GM18519 (cell line): ENCODE measurements around the gene UBE2D2.

Source experiments
- ATAC-seq: cut with Tn5 transposase; IDR thresholded peaks from one replicate; pipeline ENCODE4 v1.9.1; 2021; ENCODE audit warnings: mild to moderate bottlenecking, moderate library complexity; ENCODE audit not compliant: unreplicated experiment, low FRiP score

The UBE2D2 gene

GRCh38 chr5:139645430-139645871 is 84.3 kb downstream of the UBE2D2 start:
- no peak for ATAC-seq

- ATAC-seq = no peak
Observed at GRCh38 chr5:139646111-139646510, 85.0 kb downstream of the UBE2D2 start.

DNA sequence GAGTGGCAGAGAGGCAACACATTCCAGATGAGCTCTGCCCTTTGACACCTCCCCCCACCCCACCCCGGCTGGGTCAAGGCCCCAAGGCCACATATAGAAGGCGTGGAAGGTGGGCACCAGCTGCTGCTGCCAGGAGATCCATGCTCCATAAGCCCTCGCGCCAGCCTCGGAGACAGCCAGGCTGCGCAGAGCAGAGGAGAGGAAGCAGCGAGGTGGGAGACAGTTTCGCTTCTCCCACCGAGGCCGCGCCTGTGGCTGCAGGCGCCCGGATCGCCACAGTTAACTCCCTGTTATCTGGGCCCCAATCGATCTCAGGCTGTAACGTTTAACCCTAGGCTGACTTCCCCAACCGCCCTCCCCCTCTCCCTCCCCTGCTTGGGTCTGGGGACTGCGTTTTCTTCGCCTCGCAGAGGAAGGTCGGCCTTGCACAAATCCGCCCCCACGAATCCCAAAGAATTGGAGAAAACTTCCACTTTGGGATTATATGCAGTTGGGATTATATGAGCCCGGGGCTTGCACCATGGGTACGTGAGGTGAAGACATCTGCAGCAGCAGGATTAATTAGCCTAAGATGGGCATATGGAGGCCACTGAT is 85.9 kb downstream of the UBE2D2 start:
- ATAC-seq = no peak

- no peak for ATAC-seq
Observed at GRCh38 chr5:139647506-139648204, 86.5 kb downstream of the UBE2D2 start.

GRCh38 chr5:139648205-139649081 is 87.3 kb downstream of the UBE2D2 start, which contains the start of gene CXXC5:
CXXC5 (plus strand) TSS chr5:139648349; CDS start chr5:139680524, 32,175 bp downstream.
- ATAC-seq = no peak

DNA sequence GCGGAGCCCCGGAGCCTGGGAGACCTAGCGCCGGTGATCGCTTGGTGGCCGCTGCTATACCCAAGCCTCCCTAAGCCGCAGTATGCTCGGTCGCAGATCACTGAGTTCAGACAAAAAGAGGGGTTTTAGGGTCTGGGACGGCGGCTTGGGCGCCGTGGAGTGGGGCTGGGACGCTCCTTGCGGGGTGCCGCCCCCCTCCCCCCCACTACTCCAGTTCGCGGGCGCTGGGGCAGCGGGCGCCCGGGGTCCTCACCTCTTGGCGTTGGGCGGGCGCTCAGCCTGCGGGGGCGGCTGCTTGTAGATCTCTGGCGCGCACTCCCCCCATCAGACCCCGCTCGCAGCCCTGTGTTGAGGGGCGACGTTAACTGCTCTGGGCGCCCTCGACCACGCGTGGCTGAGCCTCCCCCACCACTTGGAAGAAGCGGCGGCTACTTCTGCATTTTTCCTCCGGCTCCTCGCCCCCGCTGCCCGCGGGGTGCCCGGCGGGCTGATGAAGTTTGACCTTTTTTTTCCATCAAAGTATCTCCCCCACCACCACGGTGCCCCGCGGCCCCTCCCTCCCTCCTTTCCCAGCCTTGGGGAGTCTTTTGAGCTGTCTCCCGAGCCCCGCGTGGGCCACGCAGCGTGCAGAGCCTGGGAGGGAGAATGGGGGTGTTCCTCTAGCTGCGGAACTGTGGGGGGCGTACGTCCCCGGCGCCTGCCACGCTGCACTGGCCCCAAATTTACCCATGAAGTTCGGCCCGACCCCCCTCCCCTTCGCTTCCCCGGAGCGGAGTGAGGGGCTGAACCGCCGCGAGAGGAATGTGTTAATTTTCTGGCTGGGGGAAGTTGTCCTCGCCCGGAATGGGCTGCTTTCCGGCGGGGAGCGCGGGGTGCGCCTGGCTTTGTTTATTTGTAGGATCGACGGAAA is 88.2 kb downstream of the UBE2D2 start:
- no peak for ATAC-seq

DNA sequence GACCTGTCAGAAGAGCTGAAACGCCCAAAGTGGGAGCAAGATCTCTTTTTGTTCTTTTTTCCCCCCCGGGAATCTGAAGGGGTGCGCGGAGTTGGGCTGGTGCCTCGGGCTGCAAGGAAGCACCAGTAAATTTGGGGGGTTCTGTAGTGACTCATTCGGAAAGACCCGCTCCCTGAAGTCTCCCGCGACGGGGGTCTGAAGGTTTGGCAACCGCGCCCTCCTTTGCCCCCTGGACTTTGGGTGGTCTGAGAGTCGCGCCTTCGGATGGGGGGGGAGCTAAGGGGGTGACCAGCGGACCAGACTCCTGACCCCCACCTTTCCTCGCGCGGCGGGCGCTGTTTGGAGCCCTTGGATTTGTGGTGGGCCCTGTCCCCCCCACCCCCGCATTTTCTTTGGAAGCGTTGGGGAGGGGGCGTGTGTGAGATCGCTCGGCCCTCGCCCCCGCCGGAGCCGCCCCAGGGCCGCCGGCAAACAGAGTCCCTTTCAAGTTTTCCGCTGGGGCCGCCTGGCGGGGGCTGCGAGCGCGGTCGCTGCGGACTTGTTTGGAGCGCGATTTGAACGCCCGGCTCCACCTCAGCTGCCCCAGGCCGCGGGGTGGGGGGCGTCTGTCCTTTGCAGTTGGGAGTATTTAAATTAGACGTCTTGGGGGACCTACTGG is 89.0 kb downstream of the UBE2D2 start:
- no peak for ATAC-seq

- no peak for ATAC-seq
Observed at GRCh38 chr5:139650689-139651042, 89.5 kb downstream of the UBE2D2 start.

DNA sequence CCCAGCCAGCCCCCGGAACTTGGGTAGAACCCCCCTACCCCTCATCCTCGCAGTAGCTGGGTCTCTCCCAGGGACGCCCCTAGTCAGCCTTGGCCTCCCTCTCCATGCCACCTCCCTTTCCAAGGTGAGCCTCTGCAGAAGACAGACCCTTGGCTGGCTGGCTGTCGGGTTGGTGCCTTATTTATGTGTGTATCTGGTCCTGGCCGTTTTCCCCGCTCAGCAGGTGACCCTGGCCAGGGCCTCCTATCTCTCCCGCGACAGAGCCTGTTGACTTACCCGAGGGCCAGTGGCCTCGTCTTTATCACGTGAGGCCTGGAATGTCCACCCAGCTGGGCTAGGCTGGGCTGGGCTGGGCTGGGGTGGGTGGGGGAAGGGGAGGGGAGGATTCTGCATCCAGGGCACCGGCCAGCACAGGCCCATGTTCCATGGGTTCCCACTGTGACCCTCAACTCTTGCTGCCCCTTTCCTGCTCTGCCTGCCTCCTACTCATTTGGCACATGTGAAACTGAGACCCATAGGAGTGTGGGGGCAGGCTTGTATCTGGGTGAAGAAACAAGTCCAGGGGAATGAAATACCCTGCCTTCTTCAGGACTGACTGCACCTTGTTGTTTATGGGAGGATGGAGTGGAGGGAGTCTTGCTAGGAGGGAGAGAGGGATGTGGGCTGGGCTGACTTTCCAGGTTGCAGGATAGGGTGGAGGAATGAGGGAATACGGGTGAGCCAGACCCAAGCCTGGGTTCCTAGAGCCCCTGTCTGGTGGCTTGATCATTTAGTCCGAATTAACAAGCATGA is 90.1 kb downstream of the UBE2D2 start:
- ATAC-seq = no peak

- peak; percentile 29 for ATAC-seq
Observed at GRCh38 chr5:139651853-139652787, 91.0 kb downstream of the UBE2D2 start.

DNA sequence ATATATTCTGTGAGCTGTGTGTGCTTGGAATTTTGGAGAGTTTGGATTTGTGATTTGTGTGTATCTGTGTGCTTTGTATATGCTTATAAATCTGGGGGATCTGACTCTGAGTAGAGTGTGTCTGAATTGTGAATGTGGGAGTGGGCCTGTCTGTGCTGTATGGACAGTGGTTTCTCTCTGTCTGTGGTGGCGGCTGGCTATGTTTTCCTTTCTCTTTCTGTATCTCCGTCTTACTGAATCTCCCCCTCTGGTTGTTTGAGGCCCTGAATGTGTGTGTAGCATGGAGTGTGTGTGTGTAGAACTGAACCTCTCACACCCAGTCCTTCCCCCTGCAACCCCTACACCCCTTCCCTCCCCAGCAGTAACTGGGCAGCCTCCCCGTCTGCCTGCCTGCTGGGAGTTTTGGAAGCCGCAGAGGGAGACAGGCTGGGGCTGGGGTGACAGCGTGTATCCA is 91.7 kb downstream of the UBE2D2 start:
- ATAC-seq = no peak

GRCh38 chr5:139653616-139654015 is 92.5 kb downstream of the UBE2D2 start:
- no peak for ATAC-seq

DNA sequence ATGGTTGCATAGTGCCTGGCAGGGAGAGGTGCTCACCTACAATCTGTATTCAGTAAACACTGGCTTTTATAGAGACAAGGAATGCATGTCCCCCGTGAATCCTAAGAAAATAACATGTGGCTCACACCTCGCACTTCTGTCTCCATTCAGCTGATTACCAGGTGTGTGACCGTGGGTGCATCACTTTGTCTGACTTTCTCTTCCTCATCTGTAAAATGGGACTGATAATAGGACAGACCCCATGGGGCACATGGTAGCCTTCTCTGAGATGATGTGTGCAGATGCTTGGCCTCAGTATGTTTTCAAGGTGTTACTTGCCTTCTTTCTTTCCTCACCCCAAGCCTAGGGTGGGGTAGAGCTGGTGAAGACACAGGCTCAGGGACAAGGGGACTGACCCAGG is 93.3 kb downstream of the UBE2D2 start:
- no peak for ATAC-seq

DNA sequence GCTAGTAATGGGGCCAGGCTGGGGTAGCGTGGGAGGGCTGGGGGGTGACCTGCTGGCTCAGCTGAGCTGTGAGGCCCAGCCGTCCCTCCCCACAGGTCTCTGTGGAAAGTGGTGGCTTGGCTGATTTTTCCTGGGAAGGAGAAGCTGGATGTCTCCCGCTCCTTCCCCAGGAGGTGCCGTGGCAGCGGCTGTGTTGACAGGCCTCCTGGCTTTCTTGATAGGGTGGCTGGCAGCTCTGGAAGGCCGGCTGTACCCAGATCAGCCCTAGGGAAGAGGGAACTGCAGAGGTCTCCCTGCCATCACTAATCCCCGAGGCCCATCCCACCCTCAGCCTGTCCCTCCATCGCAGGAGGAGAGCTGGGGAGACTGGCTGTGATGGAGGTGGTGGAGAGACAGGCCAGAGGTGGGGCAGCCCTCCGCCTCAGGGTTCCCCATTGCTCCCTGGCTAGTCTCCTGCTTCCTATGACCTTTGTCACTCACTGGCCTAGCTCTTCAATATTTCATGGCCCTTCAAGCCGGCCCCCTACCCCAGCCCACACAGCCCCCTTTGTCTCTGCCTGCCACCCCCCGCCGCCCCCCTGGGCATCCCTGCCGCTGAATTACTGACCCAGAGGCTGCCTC is 93.8 kb downstream of the UBE2D2 start:
- ATAC-seq = no peak

GRCh38 chr5:139655727-139656271 is 94.7 kb downstream of the UBE2D2 start:
- ATAC-seq = no peak

GRCh38 chr5:139657363-139658321 is 96.5 kb downstream of the UBE2D2 start:
- ATAC-seq = no peak
